OCI-LY3 (cell line): Measurements from ENCODE around the gene LRFN2.

Source experiments
- EZH2phosphoT487 ChIP-seq: fragments of 200-600 bp; shearing (Covaris generic); IDR thresholded peaks from 2 replicates; pipeline ENCODE4 v1.6.1; 2018; ENCODE audit warnings: antibody characterized with exemption, mixed run types, low read depth
- TF ChIP-seq, protein P1 (sequence below): fragments of 200-600, 300-600 bp; sonication (generic); IDR thresholded peaks from 2 replicates; pipeline ENCODE4 v1.5.1; 2014; ENCODE audit warnings: antibody characterized with exemption, low read length, low read depth

DNA sequence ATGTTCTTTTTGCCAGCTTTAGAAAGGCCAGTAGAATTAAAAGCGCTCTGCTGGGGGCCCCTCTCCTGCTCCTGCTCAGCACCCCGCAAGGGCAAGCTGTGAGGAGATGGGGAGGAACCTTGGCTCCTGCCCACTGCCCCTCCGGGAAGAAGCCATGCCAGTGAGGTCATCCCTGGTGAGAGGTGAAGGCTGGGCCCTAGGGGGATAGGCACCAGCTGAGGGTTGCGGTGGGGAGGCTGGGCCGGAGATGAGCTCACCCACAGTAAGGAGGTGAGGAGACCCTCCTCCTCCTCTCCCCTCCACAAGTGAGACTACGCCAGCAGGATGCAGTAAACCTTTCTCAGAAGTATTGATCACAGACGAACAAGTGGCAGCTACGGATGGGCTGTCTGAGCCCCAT lies 32.1 kb downstream of the LRFN2 start:
- TF ChIP-seq, protein P1, sequence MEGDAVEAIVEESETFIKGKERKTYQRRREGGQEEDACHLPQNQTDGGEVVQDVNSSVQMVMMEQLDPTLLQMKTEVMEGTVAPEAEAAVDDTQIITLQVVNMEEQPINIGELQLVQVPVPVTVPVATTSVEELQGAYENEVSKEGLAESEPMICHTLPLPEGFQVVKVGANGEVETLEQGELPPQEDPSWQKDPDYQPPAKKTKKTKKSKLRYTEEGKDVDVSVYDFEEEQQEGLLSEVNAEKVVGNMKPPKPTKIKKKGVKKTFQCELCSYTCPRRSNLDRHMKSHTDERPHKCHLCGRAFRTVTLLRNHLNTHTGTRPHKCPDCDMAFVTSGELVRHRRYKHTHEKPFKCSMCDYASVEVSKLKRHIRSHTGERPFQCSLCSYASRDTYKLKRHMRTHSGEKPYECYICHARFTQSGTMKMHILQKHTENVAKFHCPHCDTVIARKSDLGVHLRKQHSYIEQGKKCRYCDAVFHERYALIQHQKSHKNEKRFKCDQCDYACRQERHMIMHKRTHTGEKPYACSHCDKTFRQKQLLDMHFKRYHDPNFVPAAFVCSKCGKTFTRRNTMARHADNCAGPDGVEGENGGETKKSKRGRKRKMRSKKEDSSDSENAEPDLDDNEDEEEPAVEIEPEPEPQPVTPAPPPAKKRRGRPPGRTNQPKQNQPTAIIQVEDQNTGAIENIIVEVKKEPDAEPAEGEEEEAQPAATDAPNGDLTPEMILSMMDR, result no peak
- TF ChIP-seq EZH2phosphoT487, result no peak
